K562 (cell line): ENCODE results near the gene BHLHE23. TPM values are rescaled to one million over a fixed set of nuclear protein-coding genes. Genes with fewer than 3 reads are reported as not detected.

Source experiments
- ATAC-seq: fragments of 200-7000 bp; cut with Tn5 transposase; 3 replicates; pipeline ENCODE4 v1.9.1; 2020; ENCODE audit warnings: moderate library complexity
- BruUV-seq: library from RNA; stranded (reverse); fragments of 400-500 nt; replicated peaks from 2 replicates; lab custom pipeline; 2021; lab: Mats Ljungman, UMichigan
- CTCF ChIA-PET: fragments of 300-600 bp; formaldehyde crosslinking; extraction: SDS; loops from one replicate; lab custom pipeline; 2021; ENCODE audit warnings: low intra/inter-chr PET ratio; lab: Yijun Ruan, JAX
- POLR2A ChIA-PET: fragments of 300-600, 350-650 bp; sonication (Branson Sonifier 250); formaldehyde crosslinking; extraction: SDS; loops from one replicate; lab custom pipeline; 2021; ENCODE audit warnings: antibody characterized with exemption, inconsistent platforms; lab: Yijun Ruan, JAX
- DNase-seq, 4 experiments: peaks; one replicate each; pipeline versions ENCODE4 v3.0.0 to v3.0.0-alpha.2; 2011 to 2018; ENCODE audit warnings: low spot score in 3 of 4, mixed read lengths in 3 of 4; ENCODE audit errors: extremely low read depth in 1 of 4
- FAIRE-seq: peaks from 2 replicates; lab custom pipeline; 2011; peaks lifted over from hg19 to GRCh38; lab: Jason Lieb, UNC
- H2AFZ ChIP-seq: 2 replicates; pipeline ENCODE4 v1.6.0; 2011; ENCODE audit warnings: low read depth, low read length, control low read depth, inconsistent platforms
- H3K27ac ChIP-seq: fragments of 200-600 bp; 3 replicates; pipeline ENCODE4 v1.8.0; 2011; ENCODE audit warnings: low read depth, mild to moderate bottlenecking, control low read depth, inconsistent platforms, low read length, moderate library complexity, mixed read lengths; ENCODE audit errors: extremely low read depth
- H3K27me3 ChIP-seq, 2 experiments: fragments of 300-600 bp in 1 of 2; 2 replicates in 1 of 2; 3 replicates in 1 of 2; pipeline versions ENCODE4 v1.6.0 to v1.8.0; 2011; ENCODE audit warnings: inconsistent platforms in 2 of 2, low read length in 2 of 2, mild to moderate bottlenecking in 1 of 2, mixed read lengths in 1 of 2, moderate library complexity in 1 of 2; ENCODE audit not compliant: control insufficient read depth in 2 of 2, insufficient read depth in 2 of 2
- H3K36me3 ChIP-seq: fragments of 300-600 bp; 3 replicates; pipeline ENCODE4 v1.8.0; 2011; ENCODE audit warnings: mild to moderate bottlenecking, low read length, inconsistent platforms; ENCODE audit not compliant: control insufficient read depth, insufficient read depth
- H3K4me1 ChIP-seq, 2 experiments: fragments of 200-600 bp in 1 of 2; replicated peaks in 1 of 2; 2 replicates in 1 of 2; 3 replicates in 1 of 2; pipeline versions ENCODE4 v1.5.1 to v1.8.0; 2011; ENCODE audit warnings: inconsistent platforms in 2 of 2, low read length in 2 of 2, mild to moderate bottlenecking in 1 of 2, mixed read lengths in 1 of 2, moderate library complexity in 1 of 2; ENCODE audit not compliant: control insufficient read depth in 2 of 2, insufficient read depth in 2 of 2
- H3K4me2 ChIP-seq: 2 replicates; pipeline ENCODE4 v1.6.1; 2011; ENCODE audit warnings: low read length, control low read depth, inconsistent platforms, mixed read lengths; ENCODE audit not compliant: insufficient read depth
- H3K4me3 ChIP-seq: fragments of 200-600 bp; sonication (generic), shearing (Covaris generic); 2 replicates; pipeline ENCODE4 v1.5.1; 2016; ENCODE audit warnings: control low read depth, inconsistent platforms
- H3K79me2 ChIP-seq: fragments of 200-600 bp; 3 replicates; pipeline ENCODE4 v1.8.0; 2011; ENCODE audit warnings: low read length, inconsistent platforms; ENCODE audit not compliant: control insufficient read depth, insufficient read depth
- H3K9ac ChIP-seq, 2 experiments: 2 replicates each; pipeline versions ENCODE4 v1.6.0 to v1.6.1; 2011; ENCODE audit warnings: low read depth in 2 of 2, low read length in 2 of 2, control low read depth in 1 of 2, inconsistent platforms in 1 of 2, mild to moderate bottlenecking in 1 of 2, mixed read lengths in 1 of 2; ENCODE audit not compliant: insufficient read depth in 1 of 2
- H3K9me1 ChIP-seq: one replicate; pipeline ENCODE4 v1.6.0; 2011; ENCODE audit warnings: inconsistent platforms, mild to moderate bottlenecking, low read length, moderate library complexity; ENCODE audit not compliant: control insufficient read depth, insufficient read depth
- H3K9me3 ChIP-seq: replicated peaks from 2 replicates; pipeline ENCODE4 v1.5.1; 2011; ENCODE audit warnings: low read depth, low read length, inconsistent platforms; ENCODE audit not compliant: control insufficient read depth, insufficient read depth
- H4K20me1 ChIP-seq: replicated peaks from 2 replicates; pipeline ENCODE4 v1.6.1; 2011; ENCODE audit warnings: low read length, inconsistent platforms, mixed read lengths; ENCODE audit not compliant: control insufficient read depth, insufficient read depth
- DIDO1 ChIP-seq: fragments of 450-650 bp; IDR thresholded peaks from 2 replicates; pipeline ENCODE4 v1.6.1; 2016; ENCODE audit warnings: low read depth, missing biosample characterization, missing genetic modification characterization
- LARP7 ChIP-seq: fragments of 450-650 bp; IDR thresholded peaks from 2 replicates; pipeline ENCODE4 v1.6.1; 2016
- MYNN ChIP-seq, 2 experiments: sonication (generic); formaldehyde crosslinking in 1 of 2; IDR thresholded peaks; 2 replicates each; pipeline versions ENCODE4 v1.5.0 to v1.6.1; 2016 to 2020; ENCODE audit warnings: antibody characterized with exemption in 1 of 2, missing genetic modification reagents in 1 of 2
- NFIX ChIP-seq: fragments of 250-450 bp; sonication (Bioruptor Pico); IDR thresholded peaks from 2 replicates; pipeline ENCODE4 v1.4.0; 2020; ENCODE audit warnings: low read depth, mild to moderate bottlenecking, moderate library complexity
- SMC3 ChIP-seq: conservative IDR thresholded peaks from 2 replicates; pipeline ENCODE4 v1.6.1; 2011; ENCODE audit warnings: low read depth, low read length, improper control_type of control experiment; ENCODE audit not compliant: insufficient read depth
- U2AF2 ChIP-seq: fragments of 200-400 bp; formaldehyde crosslinking; optimal IDR thresholded peaks from 2 replicates; pipeline ENCODE3; 2017; ENCODE audit warnings: low read depth, mild to moderate bottlenecking, low read length
- ZNF165 ChIP-seq: fragments of 250-450 bp; sonication (Bioruptor Pico); IDR thresholded peaks from 2 replicates; pipeline ENCODE4 v1.4.0; 2020; ENCODE audit warnings: borderline replicate concordance
- WGBS: fragments of 100-300 bp; shearing (Covaris generic); methylation state at CpG from one replicate; pipeline ENCODE4 v1.1.6; 2016; ENCODE audit warnings: low coverage, mixed read lengths; ENCODE audit not compliant: insufficient coverage; ENCODE audit errors: missing lambda C conversion rate; 5-methylcytosine and 5-hydroxymethylcytosine counted together
- in situ Hi-C: fragments of 300-500 bp; cut with MboI; formaldehyde crosslinking; loops from 4 replicates; pipeline ENCODE4 v1.15.0; 2018; ENCODE audit warnings: inconsistent platforms, mixed read lengths
- intact Hi-C: fragments of 100-400 bp; cut with micrococcal nuclease; formaldehyde crosslinking; loops from 2 replicates; pipeline ENCODE4 v1.14.2; 2022
- polyA plus RNA-seq, 8 experiments: library from polyadenylated mRNA; depleted of rRNA in 4 of 8; stranded (reverse) in 5 of 8; unstranded in 3 of 8; fragments of >200 nt; fragmentation: Nextera tagmentation in 2 of 8; fragmentation: Illumina TruSeq in 1 of 8; extraction: Ambion mirVana in 2 of 8; extraction: Trizol in 1 of 8; gene quantifications; 2 replicates each; pipeline versions ENCODE4 v1.2.1 to v1.2.3, GENCODE V29; 2011 to 2014; ENCODE audit warnings: inconsistent platforms in 1 of 8, missing spikeins in 1 of 8
- total RNA-seq, 7 experiments: library from RNA; depleted of rRNA in 6 of 7; stranded (reverse); fragments of >200 nt in 6 of 7; fragmentation: Illumina TruSeq in 2 of 7; extraction: Trizol in 2 of 7; gene quantifications; 2 replicates each; pipeline versions ENCODE4 v1.2.1 to v1.2.3, GENCODE V29; 2011 to 2021; ENCODE audit warnings: low replicate concordance in 1 of 7
- TF ChIP-seq, protein P1 (sequence below), 2 experiments: IDR thresholded peaks; 2 replicates each; pipeline ENCODE4 v1.6.1; 2011; ENCODE audit warnings: borderline replicate concordance in 1 of 2, control low read depth in 1 of 2, low read depth in 1 of 2, low read length in 1 of 2, mild to moderate bottlenecking in 1 of 2, mixed read lengths in 1 of 2, moderate library complexity in 1 of 2; ENCODE audit not compliant: insufficient read depth in 1 of 2, insufficient read length in 1 of 2, poor library complexity in 1 of 2, severe bottlenecking in 1 of 2; ENCODE audit errors: extremely low read depth in 1 of 2

Gene BHLHE23
- total and polyA plus RNA-seq, 9 of the 15 experiments (the other 6 are each of a cell fraction or from before 2014, with no cell fraction given): not detected

DNA sequence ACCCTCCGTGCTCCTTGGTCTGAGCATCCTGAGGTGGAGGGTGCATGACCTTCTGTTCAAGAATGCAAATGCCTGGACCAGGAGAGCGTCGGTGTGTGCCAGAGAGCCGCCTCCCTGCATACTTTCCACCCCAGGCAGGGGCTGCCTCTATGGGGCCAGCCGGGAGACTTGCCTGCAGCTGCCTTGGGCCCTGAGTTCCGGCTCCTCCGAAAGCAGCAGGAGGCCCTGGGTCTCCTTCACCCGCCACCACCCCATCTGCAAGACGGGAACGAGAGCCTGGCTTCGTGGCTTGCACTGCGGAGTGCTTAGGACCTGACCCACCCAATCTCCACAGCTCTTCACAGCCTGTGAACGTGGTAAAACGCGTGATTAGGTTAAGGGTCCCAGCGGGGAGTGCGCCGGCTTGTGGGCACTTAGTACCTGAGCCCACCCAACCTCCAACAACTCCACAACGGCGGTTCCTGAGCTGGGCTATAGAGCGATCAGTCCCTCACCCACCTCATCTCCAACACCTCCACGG lies 16.4 kb downstream of the BHLHE23 start:
- FAIRE-seq: no peak
- Histone ChIP-seq H3K4me1 (peaks cover 0 to 11% of the 10 kb centered on the region in 2 experiments; a peak in 2 of 5 replicates), H3K9me1 (no peaks in the 10 kb centered on the region), H3K27ac (no peak overlapping the region), H3K79me2 (no peaks in the 10 kb centered on the region), H3K4me3 (no peak overlapping the region), H3K9me3 (no peaks in the 10 kb centered on the region), H3K9ac (no peak overlapping the region), H3K27me3 (peaks cover 53 to 81% of the 10 kb centered on the region in 2 experiments), H2AFZ (no peak overlapping the region), H3K4me2 (no peak overlapping the region), H3K36me3 (no peaks in the 10 kb centered on the region), H4K20me1 (peaks cover 7% of the 10 kb centered on the region)
- no peak for TF ChIP-seq MYNN (IDR thresholded peaks at IDR 0.05)
- no peak for TF ChIP-seq MYNN (CRISPR knock-in tag; IDR thresholded peaks at IDR 0.05)
- no peak for TF ChIP-seq SMC3
- TF ChIP-seq NFIX: no peak
- no peak for TF ChIP-seq U2AF2
- TF ChIP-seq ZNF165 (CRISPR knock-in tag): no peak
- no peak for TF ChIP-seq DIDO1 (tag)
- TF ChIP-seq, protein P1, sequence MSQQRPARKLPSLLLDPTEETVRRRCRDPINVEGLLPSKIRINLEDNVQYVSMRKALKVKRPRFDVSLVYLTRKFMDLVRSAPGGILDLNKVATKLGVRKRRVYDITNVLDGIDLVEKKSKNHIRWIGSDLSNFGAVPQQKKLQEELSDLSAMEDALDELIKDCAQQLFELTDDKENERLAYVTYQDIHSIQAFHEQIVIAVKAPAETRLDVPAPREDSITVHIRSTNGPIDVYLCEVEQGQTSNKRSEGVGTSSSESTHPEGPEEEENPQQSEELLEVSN (IDR thresholded peaks at IDR 0.05; ENCODE audit: borderline replicate concordance in 1 of 2, extremely low read depth in 1 of 2, insufficient read depth in 1 of 2, insufficient read length in 1 of 2, low read depth in 1 of 2, low read length in 1 of 2, poor library complexity in 1 of 2, severe bottlenecking in 1 of 2): no peak
- no peak for TF ChIP-seq LARP7
- ChIA-PET POLR2A (no interaction called here), CTCF (no interaction called here)
- no TSS peak for BruUV-seq
- in situ Hi-C loops (no loop called here), intact Hi-C loops (no loop called here)
- ATAC-seq: no peak
- no peak for DNase-seq
- 3% methylated on average over 21 of the region's 22 CpGs for WGBS
